ENCODE results near the gene MGMT.

MGMT gene

GRCh38 chr10:129761981-129762956 is 295.2 kb downstream of the MGMT start:
- no peak for DNase-seq (ENCODE audit: low spot score)

GRCh38 chr10:129764011-129764900 is 297.2 kb downstream of the MGMT start:
- no peak for DNase-seq (ENCODE audit: low spot score)

- DNase-seq (ENCODE audit: low spot score): no peak
Observed at GRCh38 chr10:129764901-129765663, 298.0 kb downstream of the MGMT start.

GRCh38 chr10:129765664-129766550 is 298.9 kb downstream of the MGMT start:
- DNase-seq (ENCODE audit: low spot score): no peak

DNA sequence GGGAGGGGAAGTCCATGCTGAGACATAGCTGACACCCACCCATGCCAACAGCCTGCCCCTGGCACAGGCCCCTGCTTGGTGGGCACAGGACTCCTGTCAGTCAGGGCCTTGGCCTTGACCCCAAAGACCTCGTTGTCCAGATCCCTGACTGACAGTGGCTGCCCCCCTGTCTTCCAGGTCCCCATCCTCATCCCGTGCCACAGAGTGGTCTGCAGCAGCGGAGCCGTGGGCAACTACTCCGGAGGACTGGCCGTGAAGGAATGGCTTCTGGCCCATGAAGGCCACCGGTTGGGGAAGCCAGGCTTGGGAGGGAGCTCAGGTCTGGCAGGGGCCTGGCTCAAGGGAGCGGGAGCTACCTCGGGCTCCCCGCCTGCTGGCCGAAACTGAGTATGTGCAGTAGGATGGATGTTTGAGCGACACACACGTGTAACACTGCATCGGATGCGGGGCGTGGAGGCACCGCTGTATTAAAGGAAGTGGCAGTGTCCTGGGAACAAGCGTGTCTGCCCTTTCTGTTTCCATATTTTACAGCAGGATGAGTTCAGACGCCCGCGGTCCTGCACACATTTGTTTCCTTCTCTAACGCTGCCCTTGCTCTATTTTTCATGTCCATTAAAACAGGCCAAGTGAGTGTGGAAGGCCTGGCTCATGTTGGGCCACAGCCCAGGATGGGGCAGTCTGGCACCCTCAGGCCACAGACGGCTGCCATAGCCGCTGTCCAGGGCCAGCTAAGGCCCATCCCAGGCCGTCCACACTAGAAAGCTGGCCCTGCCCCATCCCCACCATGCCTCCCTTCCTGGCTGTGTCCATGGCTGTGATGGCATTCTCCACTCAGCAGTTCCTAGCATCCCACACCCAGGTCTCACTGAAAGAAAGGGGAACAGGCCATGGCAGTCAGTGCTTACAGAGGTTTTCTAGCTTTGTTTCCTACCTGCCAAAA is 299.8 kb downstream of the MGMT start:
- DNase-seq (ENCODE audit: low spot score): no peak

- DNase-seq (ENCODE audit: low spot score): no peak
Observed at GRCh38 chr10:129767751-129768150, 300.7 kb downstream of the MGMT start.

DNA sequence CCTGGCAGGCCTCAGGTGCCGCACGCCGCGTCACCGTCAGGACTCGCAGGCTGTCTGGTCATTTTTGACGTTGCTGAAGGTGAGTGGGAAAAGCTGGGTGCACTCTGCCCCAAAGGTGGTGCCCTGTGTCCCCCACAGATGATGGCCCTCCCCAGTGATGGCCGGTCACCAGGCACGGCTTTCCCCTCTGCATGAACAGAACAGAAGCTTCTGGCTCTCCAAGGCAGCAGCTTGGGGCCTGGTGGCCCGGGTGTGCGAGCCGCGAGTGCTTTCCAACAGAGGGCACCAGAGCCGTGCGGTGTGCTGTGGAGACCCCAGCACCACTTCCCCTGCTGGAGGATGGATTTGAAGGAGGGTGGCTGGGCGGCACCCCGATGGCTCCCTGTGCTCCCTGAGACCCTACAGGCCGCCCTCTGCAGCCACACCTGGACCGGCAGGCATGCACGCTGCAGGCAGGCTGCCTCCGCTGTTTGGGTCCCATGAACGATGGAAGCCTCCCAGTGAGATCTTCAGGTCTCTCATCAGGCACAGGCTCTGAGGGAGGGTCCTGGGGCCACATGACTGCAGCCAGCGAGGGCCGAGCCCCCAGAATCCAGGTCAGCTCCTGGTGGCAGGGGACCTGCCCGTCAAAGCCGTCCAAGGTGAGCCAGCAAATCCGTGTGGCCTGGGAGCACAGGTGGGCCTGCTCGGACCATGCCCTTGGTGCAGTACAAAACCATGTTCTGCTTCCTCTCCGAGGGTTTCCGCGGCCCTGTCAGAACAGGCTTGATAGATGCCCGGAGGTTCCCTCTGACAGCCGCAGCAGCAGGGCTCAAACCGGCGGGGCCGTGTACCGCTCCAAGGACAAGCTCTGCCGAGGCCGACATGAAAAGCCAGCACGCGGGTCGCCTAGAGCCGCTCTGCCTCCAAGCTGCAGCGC is 301.7 kb downstream of the MGMT start:
- no peak for DNase-seq (ENCODE audit: low spot score)

- no peak for DNase-seq (ENCODE audit: low spot score)
Observed at GRCh38 chr10:129769381-129770116, 302.5 kb downstream of the MGMT start.

DNA sequence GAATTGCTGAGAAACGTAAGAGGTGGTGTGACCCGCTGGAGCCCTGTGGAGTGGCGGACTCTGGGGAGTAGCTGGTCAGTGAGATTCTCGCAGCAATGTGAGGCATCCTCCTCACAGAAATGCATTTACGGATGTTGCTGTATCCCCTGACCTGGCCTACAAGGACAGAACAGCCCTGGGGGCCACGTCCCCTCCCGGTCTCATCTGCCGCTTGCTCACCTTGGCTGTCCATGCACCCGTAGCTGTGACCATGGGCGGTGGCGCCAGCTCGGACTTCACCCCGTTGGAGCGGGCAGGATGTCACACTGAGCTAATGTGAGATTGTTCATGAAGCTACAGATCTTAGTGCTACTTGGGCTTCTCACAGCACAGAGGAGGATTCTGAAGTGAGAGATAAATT is 303.2 kb downstream of the MGMT start:
- DNase-seq (ENCODE audit: low spot score): no peak

DNA sequence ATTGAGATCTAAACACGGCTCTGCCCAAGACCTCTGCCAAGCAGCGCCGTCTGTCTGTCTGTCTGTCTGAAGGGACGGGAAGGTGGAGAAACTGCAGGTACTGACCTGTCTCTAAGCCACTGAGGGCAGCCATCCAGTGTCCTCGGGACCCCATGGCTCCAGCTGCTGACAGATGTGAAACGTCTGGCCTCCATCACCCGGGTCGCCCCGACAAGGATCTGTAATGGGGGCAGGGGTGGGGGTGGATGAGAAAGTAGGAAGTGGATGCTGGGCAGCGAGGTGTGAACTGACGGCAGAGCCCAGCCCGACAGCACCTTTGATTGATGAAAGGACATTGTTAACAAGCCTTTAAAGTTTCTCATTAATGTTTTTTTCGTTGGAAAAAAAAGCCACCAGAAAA is 304.0 kb downstream of the MGMT start:
- no peak for DNase-seq (ENCODE audit: low spot score)

DNA sequence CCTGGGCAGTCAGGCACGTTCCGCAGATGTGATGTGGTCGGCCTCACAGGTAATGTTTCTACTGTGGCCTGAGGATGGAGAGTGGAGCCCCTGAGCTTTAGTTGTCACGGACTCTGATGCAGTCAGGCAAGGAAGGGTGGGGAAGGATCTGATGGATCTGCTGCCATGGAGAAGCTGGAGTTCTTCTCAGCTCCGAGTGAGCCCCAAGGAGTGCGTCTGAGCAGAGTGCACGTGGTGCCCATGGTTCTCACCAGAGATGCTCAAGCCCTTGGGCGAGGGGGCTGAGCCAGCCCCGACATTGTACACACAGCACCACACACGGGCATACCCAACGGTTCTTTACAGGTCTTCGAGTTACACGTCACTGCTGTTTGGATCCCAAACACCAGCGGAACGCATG is 304.5 kb downstream of the MGMT start:
- no peak for DNase-seq (ENCODE audit: low spot score)

- DNase-seq (ENCODE audit: low spot score): no peak
Observed at GRCh38 chr10:129771991-129772431, 305.0 kb downstream of the MGMT start.

GRCh38 chr10:129772468-129773358 is 305.7 kb downstream of the MGMT start:
- no peak for DNase-seq (ENCODE audit: low spot score)

DNA sequence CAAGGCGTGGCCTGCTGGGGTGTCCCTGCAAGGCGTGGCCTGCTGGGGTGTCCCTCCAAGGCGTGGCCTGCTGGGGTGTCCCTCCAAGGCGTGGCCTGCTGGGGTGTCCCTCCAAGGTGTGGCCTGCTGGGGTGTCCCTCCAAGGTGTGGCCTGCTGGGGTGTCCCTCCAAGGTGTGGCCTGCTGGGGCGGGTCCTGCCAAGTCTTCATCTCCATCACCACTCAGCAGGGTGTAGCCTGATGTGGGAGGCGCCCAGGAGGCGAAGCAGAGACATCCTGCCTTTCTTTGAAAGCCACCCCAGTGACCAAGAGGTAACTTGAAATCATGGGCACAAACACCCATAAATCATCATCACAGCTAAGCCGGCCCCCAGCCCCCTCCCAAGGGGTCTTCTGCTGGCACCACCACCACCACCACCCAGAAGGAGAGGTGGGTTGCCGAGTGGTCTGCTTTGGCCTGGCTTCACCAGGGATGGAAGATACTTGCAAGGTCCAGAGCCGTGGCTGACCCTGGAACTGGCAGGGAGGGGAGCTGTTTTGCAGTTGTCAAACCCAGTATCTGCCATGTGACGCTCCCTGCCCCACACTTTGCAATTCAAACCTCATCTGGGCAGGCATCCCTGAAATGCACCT is 306.4 kb downstream of the MGMT start:
- no peak for DNase-seq (ENCODE audit: low spot score)

DNA sequence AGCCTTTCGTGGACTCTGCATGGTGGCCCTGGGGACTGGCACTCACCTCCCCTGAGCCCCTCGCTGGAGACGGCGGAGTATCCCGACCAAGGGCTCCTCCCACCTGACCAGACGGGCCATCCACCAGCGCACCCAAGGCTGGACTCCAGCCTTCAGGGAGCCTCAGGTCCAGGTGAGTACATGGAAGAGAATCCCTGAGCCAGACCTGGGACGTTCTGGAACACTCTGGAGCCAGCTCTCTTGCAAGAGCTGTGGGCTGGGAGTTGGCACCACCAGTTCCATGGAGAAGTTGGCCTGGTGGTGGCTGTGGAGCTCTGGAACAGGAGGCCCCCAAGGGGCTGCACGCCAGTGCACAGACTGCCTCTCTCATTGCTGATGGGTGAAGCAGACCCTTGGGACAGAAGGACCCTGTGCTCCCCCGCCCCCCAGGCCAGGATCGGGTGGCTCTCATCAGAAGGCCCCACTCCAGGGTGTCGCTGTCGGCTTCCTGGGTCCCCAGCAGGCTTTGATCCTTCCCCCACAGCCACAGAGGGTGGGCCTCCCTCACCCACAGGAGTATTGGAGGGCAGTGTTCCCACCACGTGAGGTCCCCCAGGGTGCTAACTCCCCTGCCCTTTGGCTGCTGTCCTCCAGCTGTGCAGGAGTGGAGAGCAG is 307.2 kb downstream of the MGMT start:
- DNase-seq (ENCODE audit: low spot score): no peak

Measured in CD4-positive, alpha-beta T cell treated with Interleukin-6 at 100 ng/mL for 8 hours (primary cell).